ENCODE results near the gene LSM14A. TPM values are rescaled to one million over a fixed set of nuclear protein-coding genes. Genes with fewer than 3 reads are reported as not detected.

LSM14A gene
- total and polyA plus RNA-seq, 8 donors: 32.0 to 56.8 (median 43.4) TPM

- WGBS, 2 donors: 35 to 54% methylated on average over 3 of the region's 3 CpGs
- no peak overlapping the region for H3K27ac ChIP-seq
- intact Hi-C loops (cut with DNase I): no loop called here
- H3K27me3 ChIP-seq: no peaks in the 10 kb centered on the region
- FAIRE-seq (no peak), DNase-seq (no peak), ATAC-seq (no peak)
- no peaks in the 10 kb centered on the region for H3K9me3 ChIP-seq
- peaks cover 44 to 80% (median 77%) of the 10 kb centered on the region in 3 donors for H3K4me1 ChIP-seq
- TF ChIP-seq CTCF (IDR thresholded peaks at IDR 0.05): no peak
- no peak overlapping the region for H3K4me3 ChIP-seq
- no peaks in the 10 kb centered on the region for H3K36me3 ChIP-seq
Observed at GRCh38 chr19:34176581-34176980, 4.3 kb downstream of the LSM14A start.

- DNase-seq (no peak), FAIRE-seq (no peak), ATAC-seq (no peak)
- H3K27ac ChIP-seq: no peak overlapping the region
- no peaks in the 10 kb centered on the region for H3K9me3 ChIP-seq
- H3K36me3 ChIP-seq: no peaks in the 10 kb centered on the region
- TF ChIP-seq CTCF (IDR thresholded peaks at IDR 0.05): no peak
- no peak overlapping the region for H3K4me3 ChIP-seq
- no peaks in the 10 kb centered on the region for H3K27me3 ChIP-seq
- intact Hi-C loops (cut with DNase I): no loop called here
- peaks cover 45 to 83% (median 80%) of the 10 kb centered on the region in 3 donors for H3K4me1 ChIP-seq
- WGBS, 2 donors: 43 to 50% methylated on average over 2 of the region's 2 CpGs
Observed at GRCh38 chr19:34178274-34178610, 5.9 kb downstream of the LSM14A start.

- no peaks in the 10 kb centered on the region for H3K27me3 ChIP-seq
- H3K9me3 ChIP-seq: no peaks in the 10 kb centered on the region
- H3K4me3 ChIP-seq: no peak overlapping the region
- WGBS, 2 donors: 35 to 55% methylated on average over 2 of the region's 2 CpGs
- peak overlapping the region in 1 of 4 donors; percentile 12 for H3K27ac ChIP-seq
- intact Hi-C loops (cut with DNase I): no loop called here
- no peaks in the 10 kb centered on the region for H3K36me3 ChIP-seq
- no peak for FAIRE-seq
- DNase-seq: no peak
- H3K4me1 ChIP-seq: peaks cover 45 to 77% (median 76%) of the 10 kb centered on the region in 3 donors
- no peak for TF ChIP-seq CTCF (IDR thresholded peaks at IDR 0.05)
- ATAC-seq: no peak
Observed at GRCh38 chr19:34179066-34179465, 6.8 kb downstream of the LSM14A start.

- H3K27me3 ChIP-seq: no peaks in the 10 kb centered on the region
- FAIRE-seq (no peak), DNase-seq (no peak), ATAC-seq (no peak)
- no peaks in the 10 kb centered on the region for H3K9me3 ChIP-seq
- intact Hi-C loops (cut with DNase I): no loop called here
- TF ChIP-seq CTCF (IDR thresholded peaks at IDR 0.05): no peak
- H3K36me3 ChIP-seq: no peaks in the 10 kb centered on the region
- 98% methylated on average over 2 of the region's 2 CpGs for WGBS, 2 donors
- H3K4me1 ChIP-seq: peaks cover 47 to 77% (median 70%) of the 10 kb centered on the region in 3 donors
- H3K4me3 ChIP-seq: no peak overlapping the region
- no peak overlapping the region for H3K27ac ChIP-seq
Observed at GRCh38 chr19:34180273-34180672, 8.0 kb downstream of the LSM14A start.

- H3K4me3 ChIP-seq: no peak overlapping the region
- H3K36me3 ChIP-seq: no peaks in the 10 kb centered on the region
- DNase-seq (no peak), ATAC-seq (no peak), FAIRE-seq (no peak)
- TF ChIP-seq CTCF (IDR thresholded peaks at IDR 0.05): no peak
- H3K4me1 ChIP-seq: peaks cover 45 to 77% (median 66%) of the 10 kb centered on the region in 3 donors
- WGBS, 2 donors: 81 to 83% methylated on average over 5 of the region's 5 CpGs
- peak overlapping the region in 1 of 4 donors; percentile 8 for H3K27ac ChIP-seq
- no peaks in the 10 kb centered on the region for H3K27me3 ChIP-seq
- no peaks in the 10 kb centered on the region for H3K9me3 ChIP-seq
- intact Hi-C loops (cut with DNase I): no loop called here
Observed at GRCh38 chr19:34180709-34181108, 8.4 kb downstream of the LSM14A start.

Data from pancreas (tissue), 10 donors.